Vagina (tissue), 2 donors: ENCODE measurements around the gene LRRFIP2.

ENCODE experiments used
- CTCF ChIP-seq, 3 experiments: fragments of 450-650 bp in 2 of 3; fragments of 200-600 bp in 1 of 3; sonication (generic) in 1 of 3; IDR thresholded peaks; one replicate each; pipeline ENCODE4 v1.5.1; 2017 to 2019; ENCODE audit warnings: antibody characterized with exemption in 3 of 3, mild to moderate bottlenecking in 2 of 3, moderate library complexity in 2 of 3
- POLR2A ChIP-seq, 2 donors: fragments of 450-650 bp; IDR thresholded peaks; one replicate each; pipeline ENCODE4 v1.6.1; 2017; ENCODE audit warnings: antibody characterized with exemption in 2 of 2, mild to moderate bottlenecking in 2 of 2, moderate library complexity in 2 of 2
- POLR2AphosphoS5 ChIP-seq, 2 donors: sonication (generic); formaldehyde crosslinking; IDR thresholded peaks; one replicate each; pipeline ENCODE4 v1.9.0; 2017; ENCODE audit warnings: antibody characterized with exemption in 2 of 2, mild to moderate bottlenecking in 2 of 2, low read depth in 1 of 2; ENCODE audit not compliant: insufficient read depth in 1 of 2

GRCh38 chr3:37071921-37072320, 102.5 kb downstream of the LRRFIP2 start:
- TF ChIP-seq CTCF (IDR thresholded peaks at IDR 0.05): no peak
- no peak for TF ChIP-seq POLR2AphosphoS5 (IDR thresholded peaks at IDR 0.05; ENCODE audit: insufficient read depth in 1 of 2, low read depth in 1 of 2)
- no peak for TF ChIP-seq POLR2A (IDR thresholded peaks at IDR 0.05)
